OCI-LY1 (cell line): Measurements from ENCODE around the gene MOGAT1.
"Not testable (repeated sequence)": the region's sequence is repeated elsewhere in the genome, so short reads cannot be mapped to it uniquely, and the experiment has no call there.

Source experiments
- EZH2 ChIP-seq: fragments of 200-600 bp; sonication (generic), shearing (Covaris generic); IDR thresholded peaks from 2 replicates; pipeline ENCODE4 v1.8.0; 2017; ENCODE audit warnings: borderline replicate concordance, mixed run types, mild to moderate bottlenecking, antibody characterized with exemption, low read length, moderate library complexity, mixed read lengths
- TF ChIP-seq, protein P1 (sequence below): fragments of 200-600 bp; sonication (generic), shearing (Covaris generic); IDR thresholded peaks from 2 replicates; pipeline ENCODE4 v1.5.1; 2017; ENCODE audit warnings: mild to moderate bottlenecking, antibody characterized with exemption, low read length, moderate library complexity, mixed read lengths

DNA sequence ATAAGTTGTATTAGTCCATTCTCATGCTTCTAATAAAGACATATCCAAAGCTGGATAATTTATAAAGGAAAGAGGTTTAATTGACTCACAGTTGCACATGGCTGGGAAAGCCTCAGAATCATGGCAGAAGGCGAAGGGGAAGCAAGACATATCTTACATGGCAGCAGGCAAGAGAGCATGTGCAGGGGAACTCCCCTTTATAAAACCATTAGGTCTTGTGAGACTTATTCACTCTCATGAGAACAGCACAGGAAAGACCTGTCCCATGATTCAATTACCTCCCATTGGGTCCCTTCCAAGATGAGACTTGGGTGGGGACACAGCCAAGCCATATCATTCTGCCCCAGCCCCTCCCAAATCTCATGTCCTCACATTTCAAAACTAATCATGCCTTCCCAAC is 48.3 kb downstream of the MOGAT1 start:
- TF ChIP-seq, protein P1, sequence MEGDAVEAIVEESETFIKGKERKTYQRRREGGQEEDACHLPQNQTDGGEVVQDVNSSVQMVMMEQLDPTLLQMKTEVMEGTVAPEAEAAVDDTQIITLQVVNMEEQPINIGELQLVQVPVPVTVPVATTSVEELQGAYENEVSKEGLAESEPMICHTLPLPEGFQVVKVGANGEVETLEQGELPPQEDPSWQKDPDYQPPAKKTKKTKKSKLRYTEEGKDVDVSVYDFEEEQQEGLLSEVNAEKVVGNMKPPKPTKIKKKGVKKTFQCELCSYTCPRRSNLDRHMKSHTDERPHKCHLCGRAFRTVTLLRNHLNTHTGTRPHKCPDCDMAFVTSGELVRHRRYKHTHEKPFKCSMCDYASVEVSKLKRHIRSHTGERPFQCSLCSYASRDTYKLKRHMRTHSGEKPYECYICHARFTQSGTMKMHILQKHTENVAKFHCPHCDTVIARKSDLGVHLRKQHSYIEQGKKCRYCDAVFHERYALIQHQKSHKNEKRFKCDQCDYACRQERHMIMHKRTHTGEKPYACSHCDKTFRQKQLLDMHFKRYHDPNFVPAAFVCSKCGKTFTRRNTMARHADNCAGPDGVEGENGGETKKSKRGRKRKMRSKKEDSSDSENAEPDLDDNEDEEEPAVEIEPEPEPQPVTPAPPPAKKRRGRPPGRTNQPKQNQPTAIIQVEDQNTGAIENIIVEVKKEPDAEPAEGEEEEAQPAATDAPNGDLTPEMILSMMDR = not testable (repeated sequence)
- TF ChIP-seq EZH2 = not testable (repeated sequence)
